HG03571 (cell line): ENCODE results near the gene LTB4R2.

Experiments
- ATAC-seq: cut with Tn5 transposase; IDR thresholded peaks from one replicate; pipeline ENCODE4 v1.9.1; 2021; ENCODE audit not compliant: unreplicated experiment

The LTB4R2 gene

DNA sequence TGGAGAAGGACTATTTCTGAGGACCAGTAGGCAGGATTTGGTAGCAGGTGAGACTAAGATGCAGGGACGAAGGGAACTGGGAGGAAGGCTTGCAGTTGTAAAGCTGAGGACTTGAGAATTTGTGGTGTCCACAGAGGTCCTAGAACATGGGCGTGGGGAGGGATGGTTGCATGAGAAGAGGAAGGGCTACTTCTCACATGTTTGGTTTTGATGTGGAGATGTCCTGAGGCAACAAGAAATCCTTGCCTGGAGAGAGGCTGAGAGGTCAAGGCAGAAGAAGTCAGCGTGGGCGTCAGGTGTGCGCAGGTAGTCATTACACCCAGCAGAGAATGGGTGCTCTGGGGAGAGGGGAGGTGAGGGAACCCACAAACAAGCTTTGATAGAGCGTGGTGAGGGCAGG, 32.9 kb upstream of the LTB4R2 start:
- no peak for ATAC-seq

DNA sequence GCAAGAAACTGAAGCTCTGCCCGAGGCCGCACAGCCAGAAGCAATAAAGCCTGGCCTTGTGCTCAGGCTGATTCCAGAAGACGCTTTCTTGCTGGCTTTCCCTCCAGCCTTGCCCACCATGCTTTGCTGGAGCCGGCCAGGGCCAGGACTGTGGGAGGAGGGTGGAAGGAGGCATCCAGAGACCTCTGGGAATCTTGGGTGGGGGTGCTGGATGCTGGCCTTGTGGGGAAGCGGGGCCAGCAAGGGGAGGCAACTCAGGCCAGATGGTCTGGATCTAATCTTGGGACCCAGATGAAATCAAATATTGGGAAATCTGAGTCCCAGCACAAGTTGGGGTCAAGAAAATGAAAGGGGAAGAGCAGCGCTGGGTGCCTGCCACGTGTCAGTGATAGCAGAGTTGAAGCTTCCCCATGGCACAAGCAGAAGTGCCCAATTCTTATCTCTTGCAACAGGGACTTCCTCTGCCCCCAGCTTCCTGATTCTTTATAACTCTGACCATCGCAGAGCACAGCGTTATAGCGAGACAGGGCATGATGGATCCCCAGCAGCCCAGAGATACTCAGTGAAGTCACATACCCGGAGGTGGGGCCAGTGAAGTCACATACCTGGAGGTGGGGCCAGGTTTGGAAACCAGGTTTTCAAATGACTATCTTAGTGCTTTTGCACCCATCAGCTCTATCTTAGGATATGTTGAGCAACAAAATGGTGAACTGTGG, 32.2 kb upstream of the LTB4R2 start:
- no peak for ATAC-seq

DNA sequence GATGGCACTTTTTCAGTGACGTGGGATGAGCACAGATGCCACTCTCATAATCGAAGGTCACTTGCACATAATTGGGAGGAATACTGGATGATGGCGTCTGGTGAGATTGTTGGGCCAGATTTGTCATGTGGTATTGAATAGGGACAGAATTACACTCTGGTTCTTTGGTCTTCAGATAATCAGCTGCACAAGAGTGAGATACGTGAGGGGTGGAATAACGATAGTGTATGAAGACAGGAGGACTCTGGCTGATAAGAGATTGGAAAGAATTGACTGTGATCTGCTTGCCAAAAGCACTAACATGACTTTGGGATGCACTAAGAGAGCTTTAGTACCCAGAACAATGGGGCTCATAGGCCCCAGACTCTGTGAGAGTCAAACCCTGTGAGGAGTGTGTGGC, 31.5 kb upstream of the LTB4R2 start:
- ATAC-seq, result no peak

DNA sequence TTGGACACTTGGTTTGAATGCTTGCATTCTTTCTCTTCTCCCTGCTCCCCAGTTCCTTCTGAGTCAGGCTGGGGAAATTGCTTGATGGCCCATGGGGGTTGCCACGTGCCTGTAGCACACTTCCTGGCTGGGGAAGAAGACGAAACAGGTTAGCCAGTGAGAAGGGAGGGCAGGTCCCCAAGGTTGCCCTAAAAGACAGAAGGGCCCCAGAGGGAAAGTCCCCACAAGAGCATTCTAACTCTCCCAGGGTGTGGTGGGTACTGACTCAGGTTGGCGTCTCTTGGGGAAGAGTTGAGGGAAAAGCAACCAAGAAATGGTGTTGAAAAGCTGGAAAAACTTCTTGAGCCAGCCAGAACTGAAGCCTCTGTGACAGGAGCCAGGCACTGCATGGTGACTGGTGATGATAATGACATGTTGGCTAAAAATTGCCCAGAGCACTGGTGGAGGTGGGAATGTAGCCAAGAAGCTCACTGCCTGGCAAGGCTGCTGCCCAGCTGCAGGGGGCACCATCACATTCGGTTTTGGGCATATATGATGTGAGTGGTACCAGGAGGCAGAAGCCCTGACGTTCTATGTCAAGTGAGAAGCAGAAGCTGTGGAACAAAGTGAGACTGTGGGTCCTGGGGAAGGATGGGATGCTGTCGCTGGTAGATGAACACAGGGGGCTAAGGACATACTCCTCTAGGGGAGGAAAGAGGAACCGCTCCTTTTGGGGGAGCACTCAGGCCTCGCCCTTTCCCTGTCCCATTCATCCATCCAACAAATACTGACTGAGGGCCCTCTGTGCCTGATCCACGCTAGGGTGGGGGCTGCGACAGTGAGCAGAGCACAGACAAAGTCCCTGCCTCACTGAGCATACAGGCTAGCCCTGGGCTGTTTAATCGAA, 30.4 kb upstream of the LTB4R2 start:
- peak; percentile 43 for ATAC-seq

DNA sequence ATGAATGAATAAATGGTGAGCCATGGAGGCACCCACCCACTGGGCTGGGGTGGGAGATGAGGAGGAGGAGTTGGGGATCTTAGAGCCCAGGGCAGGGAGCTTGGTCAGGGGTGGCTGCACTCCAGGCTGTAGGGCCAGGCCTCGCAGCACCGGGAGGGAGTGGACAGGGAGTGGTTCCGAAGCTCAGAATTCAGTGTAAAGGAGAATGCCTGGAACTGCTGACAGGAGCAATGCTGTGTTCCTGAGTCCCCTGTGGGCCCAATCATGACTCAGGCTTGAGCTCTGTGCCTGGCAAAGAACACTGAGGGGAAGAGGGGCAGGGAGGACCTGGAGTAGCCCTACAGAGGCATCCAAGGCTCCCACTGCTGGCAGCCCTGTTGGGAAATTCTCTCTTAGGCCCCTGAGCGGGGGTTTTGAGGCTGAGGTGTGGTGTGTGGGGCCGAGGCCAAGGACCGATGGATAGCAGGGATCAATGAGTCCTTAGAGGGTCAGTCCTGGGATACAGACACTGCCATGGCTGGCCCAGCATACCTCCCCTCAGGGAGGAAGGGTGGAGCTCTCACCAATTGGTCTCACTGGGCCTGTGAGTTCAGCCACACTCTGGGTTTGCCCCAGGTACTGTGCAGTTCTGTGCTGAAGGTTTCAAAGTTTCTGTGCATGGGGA, 29.0 kb upstream of the LTB4R2 start:
- no peak for ATAC-seq

DNA sequence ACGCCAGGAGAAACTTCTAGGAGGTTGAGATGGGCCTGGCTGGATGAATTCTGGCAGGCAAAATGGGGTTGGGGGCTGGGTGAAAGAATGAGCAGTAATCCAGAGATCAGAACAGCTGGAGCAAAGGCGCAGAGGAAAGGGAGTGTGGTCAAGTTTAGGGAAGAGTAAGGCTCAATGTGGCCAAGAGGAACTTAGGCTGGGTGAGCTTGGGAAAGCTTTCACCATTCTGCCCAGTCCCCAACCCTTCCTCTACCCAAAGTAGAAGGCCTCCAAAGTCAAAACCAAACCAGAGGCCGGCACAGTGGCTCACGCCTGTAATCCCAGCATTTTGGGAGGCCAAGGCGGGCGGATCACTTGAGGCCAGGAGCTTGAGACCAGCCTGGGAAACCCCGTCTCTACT, 28.3 kb upstream of the LTB4R2 start:
- ATAC-seq, result no peak

DNA sequence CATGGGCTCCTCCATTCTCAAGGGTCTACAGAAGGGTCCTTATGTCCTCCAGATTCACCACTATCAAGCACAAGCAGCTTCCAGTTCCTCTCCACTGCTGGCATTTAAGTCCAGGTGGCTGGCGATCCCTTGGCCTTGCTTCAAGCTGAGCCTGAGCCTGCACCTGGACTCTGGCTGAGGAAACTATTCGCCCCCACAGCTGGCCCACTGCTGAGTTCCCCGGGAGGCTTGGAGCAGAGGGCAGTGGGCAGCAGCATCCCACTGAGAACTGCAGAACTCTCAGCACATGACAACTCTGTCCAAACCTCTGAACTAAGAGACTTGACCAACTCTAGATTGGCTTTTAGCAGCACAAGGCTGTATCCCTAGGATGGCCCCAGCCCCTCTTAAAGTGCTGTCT, 27.2 kb upstream of the LTB4R2 start:
- ATAC-seq, result no peak

DNA sequence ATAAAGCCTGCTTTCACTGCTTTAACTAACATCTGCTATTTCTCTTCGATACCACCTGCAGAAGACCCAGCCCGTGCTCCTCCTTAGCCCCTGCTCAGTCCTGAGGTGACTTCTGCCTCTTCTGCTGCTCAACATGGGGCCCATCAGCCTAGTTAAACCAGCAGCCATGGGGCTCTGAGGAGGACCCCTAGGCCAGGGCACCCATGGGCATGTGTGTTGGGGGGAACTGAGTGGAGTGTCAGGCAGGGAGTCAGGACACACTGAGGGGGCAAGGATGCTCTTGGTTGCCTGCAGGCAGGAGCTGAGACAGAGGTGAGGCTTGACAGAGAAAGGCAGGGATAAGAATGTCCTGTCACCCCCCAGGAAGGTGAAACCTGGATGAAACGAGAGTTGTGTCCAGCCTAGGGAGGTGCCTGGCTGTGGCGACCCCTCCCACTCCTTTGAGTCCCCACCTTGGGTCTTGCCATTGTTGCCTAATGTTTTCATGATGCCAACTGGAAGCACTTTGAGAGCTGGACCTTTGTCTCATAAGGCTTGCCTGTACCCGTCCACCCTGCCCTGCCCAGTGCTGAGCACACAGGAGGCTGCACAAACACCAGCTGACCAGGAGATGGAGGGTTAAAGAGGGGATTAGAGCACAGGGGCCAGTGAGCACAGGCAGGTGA, 26.0 kb upstream of the LTB4R2 start:
- ATAC-seq, result no peak

DNA sequence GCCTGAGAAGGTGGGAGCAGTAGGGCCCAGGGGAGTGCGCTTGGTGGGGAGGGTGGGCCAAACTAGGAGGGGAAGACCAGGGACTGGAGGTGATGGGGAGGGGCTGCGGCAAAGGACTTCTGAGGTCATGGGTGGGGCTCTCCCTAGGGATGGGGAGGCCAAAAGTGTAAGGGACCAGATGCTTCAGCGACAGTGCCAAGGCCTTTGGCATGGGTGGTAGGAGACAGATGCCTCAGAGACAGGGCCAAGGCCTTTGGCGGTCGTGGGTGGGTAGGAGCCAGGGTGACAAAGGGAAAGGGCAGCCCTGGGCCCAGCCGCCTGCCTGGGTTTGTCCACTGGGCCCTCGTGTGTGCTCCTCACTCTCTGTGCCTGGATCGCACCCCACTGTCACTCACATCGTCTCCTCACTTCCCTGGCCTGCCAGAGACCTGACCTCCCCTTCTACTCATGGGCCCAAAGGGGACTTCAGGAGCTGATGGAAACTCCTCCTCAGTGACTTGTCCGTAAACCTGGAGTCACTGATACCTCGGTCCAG, 25.4 kb upstream of the LTB4R2 start:
- no peak for ATAC-seq

DNA sequence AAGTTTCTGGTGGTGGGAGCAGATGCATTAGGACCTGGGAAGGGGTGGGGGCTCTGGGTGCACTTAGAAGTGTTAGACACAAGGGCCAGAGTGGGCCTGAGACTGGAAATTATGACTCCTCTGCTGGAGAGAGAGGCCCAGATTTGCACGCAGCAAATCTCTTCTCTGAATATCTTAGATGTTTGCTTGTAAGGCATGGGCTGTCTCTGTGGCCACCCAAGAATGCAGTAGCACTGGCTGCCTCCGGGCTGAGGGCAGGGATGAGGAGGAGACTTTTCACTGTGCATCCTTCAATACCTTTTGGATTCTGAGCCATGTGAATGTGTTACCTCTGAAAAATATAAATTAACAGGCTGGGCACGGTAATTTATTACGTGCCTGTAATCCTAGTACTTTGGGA, 24.6 kb upstream of the LTB4R2 start:
- ATAC-seq, result no peak

DNA sequence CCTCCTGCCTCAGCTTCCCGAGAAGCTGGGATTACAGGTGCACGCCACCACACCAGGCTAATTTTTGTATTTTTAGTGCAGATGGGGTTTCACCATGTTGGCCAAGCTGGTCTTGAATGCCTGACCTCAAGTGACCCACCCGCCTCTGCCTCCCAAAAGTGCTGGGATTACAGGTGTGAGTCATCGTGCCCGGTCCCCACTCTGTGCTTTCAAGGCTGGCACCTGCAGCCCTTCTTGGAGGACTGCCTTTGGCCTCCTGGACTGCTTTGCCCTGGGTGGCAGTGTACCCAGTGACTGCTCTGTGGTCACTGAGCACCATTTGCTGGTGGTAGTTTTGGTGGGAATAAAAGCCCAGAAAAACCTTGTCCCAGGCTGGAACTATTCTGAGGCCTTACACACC, 22.9 kb upstream of the LTB4R2 start:
- ATAC-seq, result no peak

DNA sequence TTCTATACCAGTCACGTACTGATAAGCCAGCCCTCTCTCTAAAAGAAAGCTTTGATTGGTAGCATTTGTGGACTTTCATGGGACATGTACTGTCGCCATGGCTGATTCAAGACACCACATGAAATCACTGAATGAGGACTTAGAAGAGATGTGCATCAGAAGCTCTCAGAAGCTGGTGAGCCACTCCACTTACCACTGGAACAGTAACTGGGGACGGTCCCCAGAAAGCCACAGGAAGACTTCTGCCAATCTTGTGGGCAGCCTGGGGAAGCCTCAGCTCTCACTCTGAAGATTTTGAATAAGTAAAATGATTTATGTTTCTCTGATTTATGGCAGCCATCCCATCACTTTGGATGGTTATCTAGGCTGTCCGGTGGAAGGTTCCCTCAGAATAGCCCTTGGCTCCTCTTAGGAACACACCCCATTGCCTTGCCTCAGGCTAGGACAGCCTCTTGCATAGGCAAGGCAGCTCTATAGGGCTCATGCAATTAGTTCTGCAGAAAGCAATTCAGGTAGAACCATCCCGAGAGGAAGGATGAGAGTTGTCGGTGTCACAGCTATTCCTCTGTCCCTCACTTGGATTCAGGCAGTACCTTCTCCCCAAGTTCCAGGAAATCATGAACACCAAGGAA, 20.2 kb upstream of the LTB4R2 start:
- ATAC-seq, result no peak

DNA sequence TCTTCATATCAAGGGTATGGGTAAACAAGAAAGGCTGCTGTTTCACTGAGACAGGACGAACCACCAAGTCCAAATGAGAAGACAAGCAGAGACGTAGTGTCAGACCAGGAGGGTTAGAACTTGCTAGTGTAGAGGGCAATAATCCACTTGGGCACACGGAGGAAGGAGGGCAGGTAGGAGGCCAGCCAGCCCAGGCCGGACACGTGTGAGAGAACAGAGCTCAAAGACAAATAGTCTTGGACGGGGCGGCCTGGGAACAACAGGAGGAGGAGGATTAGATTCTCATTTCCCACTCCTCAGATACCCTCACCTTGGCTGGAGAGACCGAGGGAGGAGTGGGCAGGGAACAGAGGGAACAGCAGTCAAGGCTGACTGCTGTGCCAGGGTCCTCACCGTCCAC, 19.2 kb upstream of the LTB4R2 start:
- no peak for ATAC-seq

DNA sequence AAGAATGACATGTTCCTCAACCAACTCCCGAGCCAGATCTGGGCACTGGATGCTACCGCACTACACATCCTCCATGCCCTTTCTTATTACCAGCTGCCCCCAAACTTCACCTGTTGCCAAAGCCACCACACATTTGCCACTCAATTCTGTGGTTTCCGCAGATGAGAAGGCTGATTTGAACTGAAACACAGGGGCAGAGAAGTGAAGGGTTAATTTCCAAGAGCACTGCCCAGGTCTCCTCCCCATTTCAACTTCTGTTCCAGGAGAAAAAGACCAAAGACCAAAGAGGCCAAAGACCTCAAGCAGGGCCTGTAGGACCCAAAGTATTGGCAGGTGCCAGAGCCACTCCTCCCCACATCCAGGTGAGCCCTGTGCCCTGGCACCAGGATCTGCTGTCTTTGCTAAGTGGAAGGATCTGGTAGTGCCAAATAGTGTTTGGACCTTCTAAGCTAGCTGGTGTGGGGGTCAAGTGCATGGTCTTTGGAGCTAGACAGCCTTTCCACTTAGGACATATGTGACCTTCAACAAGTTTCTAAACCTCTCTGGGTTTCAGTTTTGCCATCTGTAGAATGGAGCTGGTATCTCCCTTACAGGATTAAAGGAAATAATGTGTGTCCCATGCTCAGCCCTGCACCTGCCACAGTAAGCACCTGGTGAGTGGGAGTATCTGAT, 18.4 kb upstream of the LTB4R2 start:
- no peak for ATAC-seq

DNA sequence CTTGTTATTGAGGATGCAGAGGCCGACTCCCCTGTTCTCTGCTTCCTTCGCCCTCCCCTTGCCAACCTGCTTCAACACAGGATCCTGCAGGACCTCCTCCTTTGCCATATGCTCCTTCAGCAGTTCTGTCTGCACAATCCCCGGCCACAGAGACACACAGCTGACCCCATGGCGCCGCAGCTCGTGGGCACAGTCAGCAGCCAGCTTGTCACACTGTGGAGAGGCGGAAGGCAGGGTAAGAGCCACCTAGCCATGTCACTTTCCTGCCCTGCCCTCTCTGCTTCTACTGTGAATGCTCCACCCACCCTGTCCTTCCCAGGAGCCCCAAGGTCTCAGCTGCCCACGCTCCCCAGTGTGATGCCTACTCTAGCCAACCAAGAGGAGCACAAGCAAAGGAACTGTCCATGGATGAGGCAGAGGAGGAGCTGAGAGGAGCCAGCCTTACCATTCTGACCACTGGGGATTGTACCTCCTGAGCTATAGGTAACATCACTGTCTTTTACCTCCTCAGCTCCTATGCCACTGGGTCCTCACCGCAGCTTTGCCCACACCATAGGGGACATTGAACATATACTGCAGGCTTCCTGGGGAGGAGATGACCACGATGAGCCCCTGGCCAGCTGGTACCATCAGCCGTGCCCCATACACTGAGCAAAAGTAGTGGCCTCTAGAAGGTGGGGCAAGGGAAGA, 17.7 kb upstream of the LTB4R2 start:
- ATAC-seq, result no peak

DNA sequence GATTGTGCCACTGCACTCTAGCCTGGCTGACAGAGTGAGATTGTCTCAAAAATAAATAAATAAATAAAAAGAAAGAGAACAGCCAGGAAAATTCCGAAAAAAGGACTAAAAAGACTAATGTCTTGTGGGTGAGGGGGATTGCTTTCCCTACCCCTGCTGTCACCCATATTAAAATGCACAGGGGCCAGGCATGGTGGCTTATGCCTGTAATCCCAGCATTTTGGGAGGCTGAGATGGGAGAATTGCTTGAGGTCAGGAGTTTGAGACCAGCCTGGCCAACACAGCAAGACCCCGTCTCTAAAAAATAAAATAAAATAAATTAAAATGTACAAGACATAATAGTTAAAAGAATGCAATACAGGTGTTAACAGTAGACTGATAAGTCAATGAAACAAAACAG, 16.4 kb upstream of the LTB4R2 start:
- no peak for ATAC-seq

DNA sequence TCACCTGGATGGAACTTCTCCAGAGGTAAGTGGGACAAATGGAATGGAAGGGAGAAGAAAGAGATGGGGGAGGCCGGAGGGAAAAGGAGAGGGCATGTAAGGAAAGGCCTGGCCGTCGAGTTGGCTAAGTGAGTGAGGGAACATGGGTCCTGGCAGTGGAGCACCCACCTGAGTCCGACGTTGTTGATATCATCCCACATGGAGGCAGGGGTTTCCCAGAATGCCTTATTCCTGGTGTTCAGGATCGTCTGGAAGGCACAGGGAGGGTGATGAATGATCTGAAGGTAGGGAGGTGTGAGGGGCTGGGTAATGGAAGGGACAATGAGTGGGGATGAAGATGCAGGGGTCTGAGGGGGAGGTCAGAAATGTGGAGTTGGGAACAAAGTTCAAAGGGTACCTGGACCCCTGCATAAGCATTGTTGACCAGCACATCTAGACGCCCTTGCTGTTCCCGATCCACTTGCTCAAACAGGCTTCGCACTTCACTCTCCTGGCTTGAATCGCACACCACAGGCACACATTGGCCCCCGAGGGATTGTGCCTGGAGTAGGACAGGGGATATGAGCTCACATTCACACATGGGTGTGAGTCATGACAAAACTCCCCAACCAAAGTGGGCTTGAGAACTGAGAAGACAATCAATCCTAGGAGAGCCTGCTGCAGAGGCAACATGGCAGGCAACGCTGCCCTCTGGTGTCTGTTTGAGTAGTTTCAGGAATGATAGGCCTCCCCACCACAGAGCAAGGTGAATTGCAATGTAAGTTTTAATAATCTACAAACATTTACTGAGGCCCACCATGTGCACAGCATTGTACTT, 13.4 kb upstream of the LTB4R2 start:
- ATAC-seq, result no peak

DNA sequence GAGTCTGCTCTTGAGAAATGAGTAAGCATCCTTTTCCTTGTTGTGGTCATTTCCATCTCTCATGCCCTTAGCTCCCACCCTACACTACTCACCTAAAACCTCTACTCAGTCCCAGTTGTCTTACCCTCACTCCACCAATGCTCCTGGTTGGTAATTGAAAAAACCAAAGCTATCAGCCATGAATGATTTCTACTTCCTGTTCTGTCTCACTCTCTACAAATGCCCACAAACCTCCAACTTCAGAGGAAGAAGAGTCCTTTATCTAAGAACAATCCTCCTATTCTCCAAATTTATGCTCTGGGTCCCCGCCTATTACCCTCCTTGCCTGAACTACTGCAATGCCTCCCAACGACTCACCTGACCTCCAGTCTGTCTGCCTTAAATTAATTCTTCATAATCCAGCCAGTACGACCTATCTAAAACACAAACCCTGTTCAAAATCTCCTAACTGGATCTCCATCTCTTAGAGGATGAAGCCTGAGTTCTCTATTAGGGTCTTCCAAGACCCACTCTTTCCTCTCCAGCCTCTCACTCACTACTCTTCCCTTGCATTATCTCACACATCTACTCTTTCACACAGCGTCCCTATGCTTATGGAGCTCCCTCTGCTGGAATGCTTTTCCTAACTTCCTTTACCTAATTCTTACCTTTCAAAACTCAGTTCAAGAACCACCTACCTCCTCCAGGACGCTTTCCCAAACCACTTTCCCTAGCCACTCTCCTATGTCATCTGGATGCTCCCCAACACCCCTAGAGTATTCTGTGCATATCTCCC, 12.6 kb upstream of the LTB4R2 start:
- no peak for ATAC-seq
